ENCODE results near the gene GRK6. TPM values are rescaled to one million over a fixed set of nuclear protein-coding genes. Genes with fewer than 3 reads are reported as not detected.

Gene GRK6
- total RNA-seq, 1 experiment from 2014 or later = 75.2 TPM

GRCh38 chr5:177474002-177474476 is 47.6 kb downstream of the GRK6 start:
- Mint-ChIP-seq H3K36me3 (ENCODE audit: insufficient read depth in 1 of 3, low read depth in 3 of 3) (peaks cover 19 to 35% (median 34%) of the 10 kb centered on the region in 3 experiments; a peak in 6 of 7 replicates), H3K4me1 (peaks cover 44 to 64% of the 10 kb centered on the region in 2 experiments), H3K9me3 (no peaks in the 10 kb centered on the region), H3K27ac (peak overlapping the region; percentile 32 to 86 (median 70); a peak in 5 of 7 replicates), H3K27me3 (ENCODE audit: low read depth) (no peaks in the 10 kb centered on the region; the same call in 1 of the 2 replicates), H3K4me3 (peak overlapping the region; percentile 59 to 81)
- Histone ChIP-seq H2BK15ac (ENCODE audit: low read depth, low read length) (no peak overlapping the region), H2AFZ (ENCODE audit: low read length) (no peak overlapping the region), H2BK5ac (ENCODE audit: insufficient read length, low read length) (no peak overlapping the region), H3K4ac (ENCODE audit: low read depth, low read length) (no peak overlapping the region), H3K27ac (ENCODE audit: insufficient read length, low read depth, low read length) (no peak overlapping the region), H3K23me2 (ENCODE audit: insufficient read length, low read depth, low read length, poor library complexity, severe bottlenecking) (peaks cover 4% of the 10 kb centered on the region), H3K56ac (ENCODE audit: insufficient read length, low read depth, low read length) (no peak overlapping the region), H2BK120ac (ENCODE audit: low read depth, low read length, poor library complexity, severe bottlenecking) (no peak overlapping the region), H3K4me1 (ENCODE audit: insufficient read depth, low read length) (peaks cover 24% of the 10 kb centered on the region; the same call in 1 of the 2 replicates), H3K14ac (ENCODE audit: insufficient read depth, low read length) (peak overlapping the region; percentile 18; the same call in 1 of the 2 replicates), H4K5ac (ENCODE audit: insufficient read length, low read depth, low read length) (no peak overlapping the region), H3T11ph (ENCODE audit: low read length) (no peak overlapping the region), H3K23ac (ENCODE audit: insufficient read length, low read depth, low read length) (no peak overlapping the region), H4K91ac (ENCODE audit: insufficient read length, low read depth, low read length) (no peak overlapping the region), H3K79me1 (ENCODE audit: insufficient read depth, low read depth, low read length, poor library complexity, severe bottlenecking) (peaks cover 10% of the 10 kb centered on the region), H4K20me1 (ENCODE audit: control insufficient read depth, insufficient read depth, insufficient read length) (no peaks in the 10 kb centered on the region), H3K27me3 (ENCODE audit: insufficient read depth, low read length) (no peaks in the 10 kb centered on the region), H2BK12ac (ENCODE audit: insufficient read length, low read depth, low read length) (no peak overlapping the region), H3K9me3 (ENCODE audit: control insufficient read depth, low read depth, low read length) (no peaks in the 10 kb centered on the region), H2AK5ac (ENCODE audit: insufficient read length, low read length) (no peak overlapping the region), H3K18ac (ENCODE audit: insufficient read length, low read depth, low read length) (no peak overlapping the region), H4K8ac (replicated peaks; ENCODE audit: insufficient read length, low read depth, low read length) (no peak overlapping the region), H2BK20ac (ENCODE audit: low read depth, low read length, poor library complexity, severe bottlenecking) (no peak overlapping the region), H3K79me2 (ENCODE audit: insufficient read depth, low read length) (peaks cover 26% of the 10 kb centered on the region; the same call in 1 of the 2 replicates), H3K4me2 (ENCODE audit: insufficient read depth, insufficient read length, low read length) (peak overlapping the region; percentile 61), H3K9ac (ENCODE audit: extremely low read depth, insufficient read length, low read length) (no peak overlapping the region)
- TF ChIP-seq, protein P1, sequence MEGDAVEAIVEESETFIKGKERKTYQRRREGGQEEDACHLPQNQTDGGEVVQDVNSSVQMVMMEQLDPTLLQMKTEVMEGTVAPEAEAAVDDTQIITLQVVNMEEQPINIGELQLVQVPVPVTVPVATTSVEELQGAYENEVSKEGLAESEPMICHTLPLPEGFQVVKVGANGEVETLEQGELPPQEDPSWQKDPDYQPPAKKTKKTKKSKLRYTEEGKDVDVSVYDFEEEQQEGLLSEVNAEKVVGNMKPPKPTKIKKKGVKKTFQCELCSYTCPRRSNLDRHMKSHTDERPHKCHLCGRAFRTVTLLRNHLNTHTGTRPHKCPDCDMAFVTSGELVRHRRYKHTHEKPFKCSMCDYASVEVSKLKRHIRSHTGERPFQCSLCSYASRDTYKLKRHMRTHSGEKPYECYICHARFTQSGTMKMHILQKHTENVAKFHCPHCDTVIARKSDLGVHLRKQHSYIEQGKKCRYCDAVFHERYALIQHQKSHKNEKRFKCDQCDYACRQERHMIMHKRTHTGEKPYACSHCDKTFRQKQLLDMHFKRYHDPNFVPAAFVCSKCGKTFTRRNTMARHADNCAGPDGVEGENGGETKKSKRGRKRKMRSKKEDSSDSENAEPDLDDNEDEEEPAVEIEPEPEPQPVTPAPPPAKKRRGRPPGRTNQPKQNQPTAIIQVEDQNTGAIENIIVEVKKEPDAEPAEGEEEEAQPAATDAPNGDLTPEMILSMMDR (conservative IDR thresholded peaks at IDR 0.05) = no peak
- no CpG with 5 or more reads among the region's 7 CpGs for WGBS (ENCODE audit: extremely low coverage, insufficient read length, low lambda C conversion rate)
- DNase-seq = no peak
